ENCODE measurements around the gene ENO3.
"Not testable (repeated sequence)": the region's sequence is repeated elsewhere in the genome, so short reads cannot be mapped to it uniquely, and the experiment has no call there.

The ENO3 gene

DNA sequence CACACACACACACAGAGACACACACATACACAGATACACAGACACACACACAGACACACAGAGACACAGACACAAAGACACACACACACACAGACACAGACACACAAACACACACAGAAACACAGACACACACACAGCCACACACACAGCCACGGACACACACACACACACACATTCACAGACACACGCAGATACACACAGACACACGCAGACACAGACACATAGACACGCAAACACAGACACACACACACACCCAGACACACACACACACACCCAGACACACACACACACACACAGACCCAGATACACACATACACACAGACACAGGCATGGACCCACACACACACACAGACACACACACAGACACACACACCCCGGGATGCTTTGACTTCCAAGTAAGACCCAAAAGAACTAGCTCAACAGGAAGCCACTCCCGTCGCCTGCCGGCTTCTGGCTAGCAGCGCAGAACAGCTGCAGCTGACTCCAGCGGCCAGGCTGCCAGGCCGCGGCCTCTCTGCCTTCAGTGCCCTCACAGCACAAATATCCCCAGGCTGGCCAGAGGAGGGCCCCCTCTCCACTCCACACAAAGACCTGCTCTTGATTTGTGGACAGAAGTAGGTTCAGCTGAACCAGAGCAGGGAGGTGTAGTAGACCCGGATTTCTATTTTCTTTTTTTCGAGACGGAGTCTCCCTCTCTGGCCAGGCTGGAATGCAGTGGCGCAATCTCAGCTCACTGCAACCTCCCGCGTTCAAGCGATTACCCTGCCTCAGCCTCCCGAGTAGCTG lies 42.0 kb upstream of the ENO3 start:
- H3K9me3 ChIP-seq = no peaks in the 10 kb centered on the region
- peak; percentile 85 for DNase-seq
- no peaks in the 10 kb centered on the region for H3K4me1 ChIP-seq
- no peaks in the 10 kb centered on the region for H3K27me3 ChIP-seq
- H3K36me3 ChIP-seq = no peaks in the 10 kb centered on the region
- TF ChIP-seq CTCF (IDR thresholded peaks at IDR 0.05; ENCODE audit: low read depth, low read length) = peak; percentile 71
- no peak overlapping the region for H3K4me3 ChIP-seq (ENCODE audit: low read depth, low read length)

DNA sequence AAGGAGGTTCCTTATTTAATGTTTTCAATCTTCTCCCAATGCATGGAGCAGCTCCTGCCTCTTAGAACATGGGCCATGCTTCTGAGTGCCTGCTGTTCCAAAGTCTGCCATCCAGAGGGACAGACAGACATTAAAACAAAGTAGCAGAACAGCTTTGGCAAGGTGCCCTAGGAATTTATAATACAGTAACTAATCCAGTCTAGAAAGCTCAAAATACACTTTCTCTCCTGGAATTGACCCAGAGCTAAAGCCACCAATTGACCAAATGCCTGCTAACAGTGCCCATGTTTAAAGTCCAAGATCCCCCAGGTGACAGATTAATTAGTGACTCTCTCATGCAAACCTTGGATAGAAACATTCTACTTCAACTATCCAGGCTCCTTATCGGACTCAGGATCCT lies 36.9 kb upstream of the ENO3 start:
- no peak for TF ChIP-seq CTCF (IDR thresholded peaks at IDR 0.05; ENCODE audit: low read depth, low read length)
- no peaks in the 10 kb centered on the region for H3K4me1 ChIP-seq
- no peak for DNase-seq

GRCh38 chr17:4914551-4914950 lies 36.4 kb upstream of the ENO3 start:
- H3K4me1 ChIP-seq; H3K4me3 ChIP-seq (ENCODE audit: low read depth, low read length); H3K36me3 ChIP-seq; H3K9me3 ChIP-seq; DNase-seq; H3K27me3 ChIP-seq: not testable (repeated sequence)

More for the DNA sequence above, 36.9 kb upstream of the ENO3 start:
- Histone ChIP-seq H3K9me3 (no peaks in the 10 kb centered on the region), H3K36me3 (no peaks in the 10 kb centered on the region), H3K27me3 (no peaks in the 10 kb centered on the region), H3K4me3 (ENCODE audit: low read depth, low read length) (no peak overlapping the region)

GRCh38 chr17:4919511-4920047 lies 31.3 kb upstream of the ENO3 start:
- Histone ChIP-seq H3K4me3 (ENCODE audit: low read depth, low read length) (no peak overlapping the region), H3K4me1 (no peaks in the 10 kb centered on the region), H3K9me3 (no peaks in the 10 kb centered on the region), H3K36me3 (no peaks in the 10 kb centered on the region), H3K27me3 (no peaks in the 10 kb centered on the region)
- no peak for TF ChIP-seq CTCF (IDR thresholded peaks at IDR 0.05; ENCODE audit: low read depth, low read length)
- no peak for DNase-seq

DNA sequence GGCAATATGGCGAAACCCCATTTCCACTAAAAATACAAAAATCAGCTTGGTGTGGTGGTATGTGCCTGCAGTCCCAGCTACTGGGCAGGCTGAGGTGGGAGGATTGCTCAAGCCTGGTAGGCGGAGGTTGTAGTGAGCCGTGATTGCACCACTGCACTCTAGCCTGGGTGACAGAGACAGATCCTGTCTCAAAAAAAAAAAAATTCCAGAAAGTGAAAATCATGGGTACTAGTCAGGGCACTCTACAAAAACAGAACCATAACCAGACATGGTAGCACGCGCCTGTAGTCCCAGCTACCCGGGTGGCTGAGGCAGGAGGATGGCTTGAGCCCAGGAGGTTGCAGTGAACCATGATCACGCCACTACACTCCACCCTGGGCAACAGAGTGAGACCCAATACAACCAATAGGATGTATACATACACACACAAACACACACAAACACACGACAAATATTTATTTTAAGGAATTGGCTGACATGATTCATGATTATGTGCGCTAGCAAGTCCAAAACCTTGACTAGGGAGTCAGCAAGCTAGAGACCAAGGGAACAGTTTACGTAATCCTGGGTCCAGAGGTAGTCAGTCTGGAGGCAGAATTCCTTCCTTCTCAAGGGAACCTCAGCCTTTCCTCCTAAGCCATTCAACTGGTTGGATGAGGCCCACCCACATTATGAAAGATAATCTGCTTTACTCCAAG lies 30.4 kb upstream of the ENO3 start:
- DNase-seq = no peak
- no peaks in the 10 kb centered on the region for H3K36me3 ChIP-seq

DNA sequence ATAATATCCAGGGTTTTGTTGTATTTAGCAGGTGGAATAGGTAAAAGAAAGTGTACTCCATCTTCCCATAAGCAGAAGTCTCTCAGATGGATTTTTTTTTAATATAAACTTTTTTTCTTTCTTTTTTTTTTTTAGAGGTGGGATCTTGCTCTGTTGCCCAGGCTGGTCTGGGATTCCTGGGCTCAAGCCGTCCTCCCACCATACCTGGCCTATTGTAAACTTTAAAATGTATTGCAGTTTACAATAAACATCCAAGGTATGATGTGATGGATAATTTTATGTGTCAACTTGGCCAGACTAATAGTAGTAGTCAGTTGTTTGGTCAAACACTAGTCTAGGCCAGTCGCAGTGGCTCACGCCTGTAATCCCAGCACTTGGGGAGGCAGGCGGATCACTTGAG lies 29.6 kb upstream of the ENO3 start:
- H3K36me3 ChIP-seq = no peaks in the 10 kb centered on the region
- TF ChIP-seq CTCF (IDR thresholded peaks at IDR 0.05; ENCODE audit: low read depth, low read length) = no peak
- H3K4me3 ChIP-seq (ENCODE audit: low read depth, low read length) = no peak overlapping the region
- no peaks in the 10 kb centered on the region for H3K27me3 ChIP-seq
- DNase-seq = no peak
- H3K9me3 ChIP-seq = no peaks in the 10 kb centered on the region
- no peaks in the 10 kb centered on the region for H3K4me1 ChIP-seq

More for the DNA sequence above, 30.4 kb upstream of the ENO3 start:
- Histone ChIP-seq H3K4me1 (no peaks in the 10 kb centered on the region), H3K27me3 (no peaks in the 10 kb centered on the region), H3K9me3 (no peaks in the 10 kb centered on the region), H3K4me3 (ENCODE audit: low read depth, low read length) (no peak overlapping the region)
- no peak for TF ChIP-seq CTCF (IDR thresholded peaks at IDR 0.05; ENCODE audit: low read depth, low read length)

GRCh38 chr17:4926577-4927335 lies 24.2 kb upstream of the ENO3 start:
- not testable (repeated sequence) for H3K4me1 ChIP-seq; H3K9me3 ChIP-seq; DNase-seq; H3K36me3 ChIP-seq; H3K4me3 ChIP-seq (ENCODE audit: low read depth, low read length); H3K27me3 ChIP-seq
